ENCODE data around the gene EYS.

EYS gene

DNA sequence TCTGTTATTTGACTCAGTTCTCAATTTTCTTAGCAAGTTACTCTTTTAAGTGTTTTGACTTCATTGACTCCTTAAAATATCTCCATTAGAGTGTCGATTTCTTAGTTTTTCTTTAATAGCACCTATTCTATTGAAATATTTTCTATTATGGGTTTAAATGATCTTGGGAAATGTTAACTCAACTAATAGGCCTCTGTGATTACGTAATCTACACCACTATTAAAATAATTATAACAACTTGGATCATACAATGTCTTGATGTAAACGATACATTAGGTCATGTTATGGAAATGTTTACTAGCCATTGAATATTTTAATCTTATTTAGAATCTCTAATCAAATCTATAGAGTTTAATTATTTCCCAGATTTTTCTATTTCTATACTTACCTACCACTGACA, 550.0 kb downstream of the EYS start:
- in situ Hi-C loops (cut with MboI; ENCODE audit: low pct_unique_long_range_greater_than_20kb, low sequenced_read_pairs, unreplicated experiment) = no loop called here
- TF ChIP-seq, protein P1, sequence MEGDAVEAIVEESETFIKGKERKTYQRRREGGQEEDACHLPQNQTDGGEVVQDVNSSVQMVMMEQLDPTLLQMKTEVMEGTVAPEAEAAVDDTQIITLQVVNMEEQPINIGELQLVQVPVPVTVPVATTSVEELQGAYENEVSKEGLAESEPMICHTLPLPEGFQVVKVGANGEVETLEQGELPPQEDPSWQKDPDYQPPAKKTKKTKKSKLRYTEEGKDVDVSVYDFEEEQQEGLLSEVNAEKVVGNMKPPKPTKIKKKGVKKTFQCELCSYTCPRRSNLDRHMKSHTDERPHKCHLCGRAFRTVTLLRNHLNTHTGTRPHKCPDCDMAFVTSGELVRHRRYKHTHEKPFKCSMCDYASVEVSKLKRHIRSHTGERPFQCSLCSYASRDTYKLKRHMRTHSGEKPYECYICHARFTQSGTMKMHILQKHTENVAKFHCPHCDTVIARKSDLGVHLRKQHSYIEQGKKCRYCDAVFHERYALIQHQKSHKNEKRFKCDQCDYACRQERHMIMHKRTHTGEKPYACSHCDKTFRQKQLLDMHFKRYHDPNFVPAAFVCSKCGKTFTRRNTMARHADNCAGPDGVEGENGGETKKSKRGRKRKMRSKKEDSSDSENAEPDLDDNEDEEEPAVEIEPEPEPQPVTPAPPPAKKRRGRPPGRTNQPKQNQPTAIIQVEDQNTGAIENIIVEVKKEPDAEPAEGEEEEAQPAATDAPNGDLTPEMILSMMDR (IDR thresholded peaks at IDR 0.05; ENCODE audit: extremely low read depth, insufficient read depth, missing control alignments) = no peak
- no peak for DNase-seq (ENCODE audit: low spot score)

DNA sequence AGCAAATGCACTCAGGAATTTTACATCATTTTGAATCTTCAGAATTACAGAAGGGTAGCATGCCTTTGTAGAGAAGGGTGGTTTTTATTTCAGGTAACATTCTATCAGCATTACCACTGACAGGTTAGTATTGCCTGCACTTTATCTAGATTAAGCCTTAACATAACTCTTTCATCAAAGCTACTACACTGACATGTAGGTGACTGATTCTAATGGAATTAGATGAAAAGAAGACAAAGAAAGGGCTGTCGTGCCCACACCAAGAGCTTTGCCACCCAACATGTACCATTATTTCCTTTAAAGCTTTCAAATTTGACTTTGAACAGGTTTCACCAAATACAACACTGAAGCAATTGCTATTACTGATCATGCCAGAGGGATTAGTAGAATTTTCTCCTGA, 551.9 kb downstream of the EYS start:
- TF ChIP-seq, protein P1 (IDR thresholded peaks at IDR 0.05; ENCODE audit: extremely low read depth, insufficient read depth, missing control alignments) = no peak
- in situ Hi-C loops (cut with MboI; ENCODE audit: low pct_unique_long_range_greater_than_20kb, low sequenced_read_pairs, unreplicated experiment) = no loop called here
- DNase-seq (ENCODE audit: low spot score) = no peak

DNA sequence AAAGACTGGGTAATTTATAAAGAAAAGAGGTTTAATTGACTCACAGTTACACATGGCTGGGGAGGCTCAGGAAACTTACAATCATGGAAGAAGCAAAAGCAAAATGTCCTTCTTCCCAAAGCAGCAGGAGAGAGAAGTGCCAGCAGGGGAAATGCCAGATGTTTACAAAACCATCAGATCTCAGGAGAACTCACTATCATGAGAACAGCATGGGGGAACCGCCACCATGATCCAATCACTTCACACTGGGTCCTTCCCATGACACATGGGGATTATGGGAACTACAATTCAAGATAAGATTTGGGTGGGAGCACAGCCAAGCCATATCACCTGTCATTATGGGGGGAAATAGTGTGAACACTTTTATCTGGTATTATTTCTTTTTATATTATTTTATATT, 557.2 kb downstream of the EYS start:
- in situ Hi-C loops (cut with MboI; ENCODE audit: low pct_unique_long_range_greater_than_20kb, low sequenced_read_pairs, unreplicated experiment) = no loop called here
- TF ChIP-seq, protein P1 (IDR thresholded peaks at IDR 0.05; ENCODE audit: extremely low read depth, insufficient read depth, missing control alignments) = no peak
- DNase-seq (ENCODE audit: low spot score) = no peak

DNA sequence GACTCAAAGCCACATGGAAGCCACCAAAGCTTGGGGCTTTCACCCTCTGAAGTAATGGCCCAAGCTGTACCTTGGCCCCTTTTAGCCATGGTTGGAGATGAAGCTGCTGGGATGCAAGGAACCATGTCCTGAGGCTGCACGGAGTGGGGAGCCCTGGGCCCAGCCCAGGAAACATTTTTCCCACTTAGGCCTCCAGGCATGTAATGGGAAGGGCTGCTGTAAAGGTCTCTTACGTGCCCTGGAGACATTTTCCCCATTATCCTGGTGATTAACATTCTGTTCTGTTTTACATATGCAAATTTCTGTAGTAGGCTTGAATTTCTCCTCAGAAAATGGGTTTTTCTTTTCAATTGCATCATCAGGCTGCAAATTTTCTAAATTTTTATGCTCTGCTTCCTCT, 558.2 kb downstream of the EYS start:
- TF ChIP-seq, protein P1 (IDR thresholded peaks at IDR 0.05; ENCODE audit: extremely low read depth, insufficient read depth, missing control alignments) = no peak
- no peak for DNase-seq (ENCODE audit: low spot score)
- in situ Hi-C loops (cut with MboI; ENCODE audit: low pct_unique_long_range_greater_than_20kb, low sequenced_read_pairs, unreplicated experiment) = no loop called here

DNA sequence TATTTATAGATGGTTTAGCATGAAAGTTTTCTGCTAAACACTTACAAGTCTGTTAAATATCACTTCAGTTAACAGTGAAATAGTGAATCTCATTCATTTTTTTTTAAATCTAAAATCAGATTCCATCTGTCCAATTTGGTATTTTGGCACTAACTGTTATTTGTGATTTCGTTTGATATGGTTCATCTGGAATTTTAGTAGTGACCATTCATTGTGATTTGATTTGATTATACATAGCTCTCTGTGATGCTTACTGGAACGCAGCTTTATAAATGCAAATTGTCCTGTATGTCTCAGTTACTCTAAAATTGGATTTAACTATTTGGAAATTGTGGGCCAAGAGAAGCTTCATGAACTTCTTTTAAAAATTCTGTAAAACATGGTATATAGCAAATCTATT, 571.5 kb downstream of the EYS start:
- TF ChIP-seq, protein P1 (IDR thresholded peaks at IDR 0.05; ENCODE audit: extremely low read depth, insufficient read depth, missing control alignments) = no peak
- in situ Hi-C loops (cut with MboI; ENCODE audit: low pct_unique_long_range_greater_than_20kb, low sequenced_read_pairs, unreplicated experiment) = no loop called here

DNA sequence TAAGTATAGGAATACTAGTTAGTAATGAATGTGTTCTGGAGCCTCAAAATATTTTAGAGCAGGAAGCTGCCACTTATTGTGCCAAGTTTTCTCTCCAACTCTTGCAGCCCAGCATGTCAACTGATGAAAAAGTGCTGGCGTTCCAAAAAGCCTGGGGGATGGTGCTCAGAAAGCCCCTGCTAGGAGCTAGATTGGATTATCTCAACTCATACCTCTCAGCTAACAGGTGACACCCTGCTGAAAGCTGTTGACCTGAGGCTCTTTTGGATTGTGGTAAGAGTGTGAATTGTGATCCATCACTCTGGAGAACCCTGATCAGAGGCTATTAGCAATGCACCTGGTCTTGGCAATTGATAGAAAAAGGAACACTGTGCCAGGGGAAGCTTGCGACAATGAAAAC, 580.4 kb downstream of the EYS start:
- in situ Hi-C loops (cut with MboI; ENCODE audit: low pct_unique_long_range_greater_than_20kb, low sequenced_read_pairs, unreplicated experiment) = no loop called here
- TF ChIP-seq, protein P1 (IDR thresholded peaks at IDR 0.05; ENCODE audit: extremely low read depth, insufficient read depth, missing control alignments) = no peak
- DNase-seq (ENCODE audit: low spot score) = no peak

More for the DNA sequence above, 571.5 kb downstream of the EYS start:
- DNase-seq (ENCODE audit: low spot score) = no peak

DNA sequence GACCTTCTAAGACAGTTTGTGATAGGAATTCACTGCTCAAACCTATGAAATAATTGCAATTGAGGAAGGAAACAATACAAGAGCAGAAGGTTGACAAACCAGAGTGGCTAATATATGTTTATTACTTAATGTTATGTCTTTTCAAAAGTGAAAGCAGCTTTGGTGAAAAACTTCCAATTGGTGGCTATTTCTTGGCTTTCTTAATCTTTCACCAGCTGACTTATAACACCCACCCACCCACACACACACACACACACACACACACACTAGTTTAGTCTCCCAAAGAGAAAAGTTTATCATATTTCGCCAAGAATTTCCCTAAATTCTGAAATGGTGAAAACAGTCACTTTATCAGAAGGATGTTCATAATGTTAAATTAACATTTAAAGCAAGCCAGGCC, 583.5 kb downstream of the EYS start:
- TF ChIP-seq, protein P1 (IDR thresholded peaks at IDR 0.05; ENCODE audit: extremely low read depth, insufficient read depth, missing control alignments) = no peak
- in situ Hi-C loops (cut with MboI; ENCODE audit: low pct_unique_long_range_greater_than_20kb, low sequenced_read_pairs, unreplicated experiment) = no loop called here
- no peak for DNase-seq (ENCODE audit: low spot score)
